ENCODE measurements around the gene MAP2K7.
A peak's percentile ranks its signal among the peaks of the same experiment; 100 is the strongest.

Gene MAP2K7

GRCh38 chr19:7867092-7867844, 36.4 kb upstream of the MAP2K7 start:
- DNase-seq: no peak

- DNase-seq: no peak
Observed at GRCh38 chr19:7868326-7868670, 35.4 kb upstream of the MAP2K7 start.

- no peak for DNase-seq
Observed at GRCh38 chr19:7868671-7869452, 34.8 kb upstream of the MAP2K7 start.

GRCh38 chr19:7869453-7869909, 34.2 kb upstream of the MAP2K7 start:
- DNase-seq: no peak

- no peak for DNase-seq
Observed at GRCh38 chr19:7869910-7870511, 33.7 kb upstream of the MAP2K7 start.

- no peak for DNase-seq
Observed at GRCh38 chr19:7870571-7871436, 32.9 kb upstream of the MAP2K7 start.

GRCh38 chr19:7871437-7872305, 32.0 kb upstream of the MAP2K7 start:
- DNase-seq: peak; percentile 74

GRCh38 chr19:7872306-7873204, 31.1 kb upstream of the MAP2K7 start:
- DNase-seq: no peak

GRCh38 chr19:7873304-7874075, 30.2 kb upstream of the MAP2K7 start:
- no peak for DNase-seq

GRCh38 chr19:7874076-7874896, 29.4 kb upstream of the MAP2K7 start, which contains the start of gene PRR36:
Gene PRR36 (minus strand): TSS chr19:7874390. CDS start chr19:7873689, 701 bp downstream.
- peak; percentile 62 for DNase-seq

GRCh38 chr19:7874897-7875273, 28.8 kb upstream of the MAP2K7 start:
- no peak for DNase-seq

GRCh38 chr19:7877249-7877836, 26.3 kb upstream of the MAP2K7 start:
- no peak for DNase-seq

GRCh38 chr19:7879111-7879807, 24.4 kb upstream of the MAP2K7 start:
- DNase-seq: no peak

- DNase-seq: no peak
Observed at GRCh38 chr19:7879836-7880235, 23.8 kb upstream of the MAP2K7 start.

- no peak for DNase-seq
Observed at GRCh38 chr19:7881910-7882309, 21.8 kb upstream of the MAP2K7 start.

GRCh38 chr19:7883105-7883504, 20.6 kb upstream of the MAP2K7 start:
- DNase-seq: no peak

GRCh38 chr19:7883796-7884570, 19.7 kb upstream of the MAP2K7 start:
- no peak for DNase-seq

All from NCI-H748 treated with DMSO at 0.1 percent for 48 hours (cell line).